Measurements from ENCODE around the gene HIVEP3. TPM values are rescaled to one million over a fixed set of nuclear protein-coding genes. Genes with fewer than 3 reads are reported as not detected.

Gene HIVEP3
- total RNA-seq, 1 donor from 2014 or later = 2.9 TPM

GRCh38 chr1:41704196-41704595 lies 214.5 kb downstream of the HIVEP3 start:
- Histone ChIP-seq H3K36me3 (no peaks in the 10 kb centered on the region), H3K4me3 (no peak overlapping the region), H3K9me3 (no peaks in the 10 kb centered on the region), H3K4me1 (no peaks in the 10 kb centered on the region), H3K27ac (no peak overlapping the region), H3K27me3 (no peaks in the 10 kb centered on the region)
- DNase-seq (ENCODE audit: extremely low spot score in 2 of 2) = no peak
- intact Hi-C loops (cut with DNase I) = no loop called here
- TF ChIP-seq, protein P1, sequence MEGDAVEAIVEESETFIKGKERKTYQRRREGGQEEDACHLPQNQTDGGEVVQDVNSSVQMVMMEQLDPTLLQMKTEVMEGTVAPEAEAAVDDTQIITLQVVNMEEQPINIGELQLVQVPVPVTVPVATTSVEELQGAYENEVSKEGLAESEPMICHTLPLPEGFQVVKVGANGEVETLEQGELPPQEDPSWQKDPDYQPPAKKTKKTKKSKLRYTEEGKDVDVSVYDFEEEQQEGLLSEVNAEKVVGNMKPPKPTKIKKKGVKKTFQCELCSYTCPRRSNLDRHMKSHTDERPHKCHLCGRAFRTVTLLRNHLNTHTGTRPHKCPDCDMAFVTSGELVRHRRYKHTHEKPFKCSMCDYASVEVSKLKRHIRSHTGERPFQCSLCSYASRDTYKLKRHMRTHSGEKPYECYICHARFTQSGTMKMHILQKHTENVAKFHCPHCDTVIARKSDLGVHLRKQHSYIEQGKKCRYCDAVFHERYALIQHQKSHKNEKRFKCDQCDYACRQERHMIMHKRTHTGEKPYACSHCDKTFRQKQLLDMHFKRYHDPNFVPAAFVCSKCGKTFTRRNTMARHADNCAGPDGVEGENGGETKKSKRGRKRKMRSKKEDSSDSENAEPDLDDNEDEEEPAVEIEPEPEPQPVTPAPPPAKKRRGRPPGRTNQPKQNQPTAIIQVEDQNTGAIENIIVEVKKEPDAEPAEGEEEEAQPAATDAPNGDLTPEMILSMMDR (IDR thresholded peaks at IDR 0.05) = no peak
- no peak for TF ChIP-seq POLR2AphosphoS5 (IDR thresholded peaks at IDR 0.05; ENCODE audit: insufficient read depth in 1 of 2, low read depth in 1 of 2)
- TF ChIP-seq POLR2A (IDR thresholded peaks at IDR 0.05) = no peak

DNA sequence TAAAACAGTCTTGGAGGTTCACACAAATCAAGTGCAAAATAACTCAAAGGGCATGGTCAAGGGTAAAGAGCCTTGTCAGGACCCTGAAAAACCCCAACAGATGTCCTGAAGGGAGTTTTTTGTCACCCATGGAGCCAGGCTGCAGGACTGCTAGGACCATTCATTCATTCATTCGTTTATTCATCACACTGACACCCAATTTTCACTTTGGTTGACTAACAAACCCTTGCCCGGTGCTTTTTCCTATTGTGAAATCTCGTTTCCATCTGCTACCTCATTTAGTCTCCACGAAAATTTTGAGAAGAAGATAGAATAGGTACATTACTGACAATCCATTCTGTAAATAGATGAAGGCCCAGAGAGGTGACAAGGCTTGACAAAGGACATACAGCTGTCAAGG lies 216.0 kb downstream of the HIVEP3 start:
- no peak overlapping the region for H3K27ac ChIP-seq
- TF ChIP-seq POLR2AphosphoS5 (IDR thresholded peaks at IDR 0.05; ENCODE audit: insufficient read depth in 1 of 2, low read depth in 1 of 2) (no peak), POLR2A (IDR thresholded peaks at IDR 0.05) (no peak)
- TF ChIP-seq, protein P1 (IDR thresholded peaks at IDR 0.05) = no peak

GRCh38 chr1:41700986-41701535 lies 217.7 kb downstream of the HIVEP3 start:
- no peak for DNase-seq (ENCODE audit: extremely low spot score in 2 of 2)
- H3K9me3 ChIP-seq = no peaks in the 10 kb centered on the region
- no peaks in the 10 kb centered on the region for H3K27me3 ChIP-seq
- H3K4me1 ChIP-seq = no peaks in the 10 kb centered on the region
- H3K27ac ChIP-seq = no peak overlapping the region
- no peaks in the 10 kb centered on the region for H3K36me3 ChIP-seq
- H3K4me3 ChIP-seq = no peak overlapping the region
- intact Hi-C loops (cut with DNase I) = no loop called here
- TF ChIP-seq POLR2A (IDR thresholded peaks at IDR 0.05) = no peak
- TF ChIP-seq, protein P1 (IDR thresholded peaks at IDR 0.05) = no peak
- TF ChIP-seq POLR2AphosphoS5 (IDR thresholded peaks at IDR 0.05; ENCODE audit: insufficient read depth in 1 of 2, low read depth in 1 of 2) = no peak

More for the DNA sequence above, 216.0 kb downstream of the HIVEP3 start:
- no peaks in the 10 kb centered on the region for H3K36me3 ChIP-seq
- intact Hi-C loops (cut with DNase I) = no loop called here
- H3K4me3 ChIP-seq = no peak overlapping the region
- no peaks in the 10 kb centered on the region for H3K4me1 ChIP-seq
- H3K9me3 ChIP-seq = no peaks in the 10 kb centered on the region
- no peaks in the 10 kb centered on the region for H3K27me3 ChIP-seq
- no peak for DNase-seq (ENCODE audit: extremely low spot score in 2 of 2)

- no peak for DNase-seq (ENCODE audit: extremely low spot score in 2 of 2)
- Histone ChIP-seq H3K27me3 (no peaks in the 10 kb centered on the region), H3K9me3 (no peaks in the 10 kb centered on the region), H3K36me3 (no peaks in the 10 kb centered on the region), H3K4me1 (no peaks in the 10 kb centered on the region), H3K4me3 (no peak overlapping the region), H3K27ac (no peak overlapping the region)
- intact Hi-C loops (cut with DNase I) = no loop called here
- TF ChIP-seq POLR2AphosphoS5 (IDR thresholded peaks at IDR 0.05; ENCODE audit: insufficient read depth in 1 of 2, low read depth in 1 of 2) = no peak
- TF ChIP-seq, protein P1 (IDR thresholded peaks at IDR 0.05) = no peak
- no peak for TF ChIP-seq POLR2A (IDR thresholded peaks at IDR 0.05)
Observed at GRCh38 chr1:41700581-41700980, 218.1 kb downstream of the HIVEP3 start.

- intact Hi-C loops (cut with DNase I) = no loop called here
- no peak for TF ChIP-seq POLR2A (IDR thresholded peaks at IDR 0.05)
- no peak for TF ChIP-seq POLR2AphosphoS5 (IDR thresholded peaks at IDR 0.05; ENCODE audit: insufficient read depth in 1 of 2, low read depth in 1 of 2)
- no peaks in the 10 kb centered on the region for H3K27me3 ChIP-seq
- H3K27ac ChIP-seq = no peak overlapping the region
- H3K9me3 ChIP-seq = no peaks in the 10 kb centered on the region
- no peaks in the 10 kb centered on the region for H3K4me1 ChIP-seq
- no peaks in the 10 kb centered on the region for H3K36me3 ChIP-seq
- DNase-seq (ENCODE audit: extremely low spot score in 2 of 2) = no peak
- H3K4me3 ChIP-seq = no peak overlapping the region
Observed at GRCh38 chr1:41699861-41700248, 218.9 kb downstream of the HIVEP3 start.
